ENCODE results near the gene TIGIT. TPM values are rescaled to one million over a fixed set of nuclear protein-coding genes. Genes with fewer than 3 reads are reported as not detected.
A peak's percentile ranks its signal among the peaks of the same experiment; 100 is the strongest.

TIGIT gene
- polyA plus RNA-seq, 1 donor from 2014 or later: 1.1 TPM

- H2AFZ ChIP-seq (ENCODE audit: low read depth, low read length): no peak overlapping the region
- no peaks in the 10 kb centered on the region for H4K20me1 ChIP-seq (ENCODE audit: insufficient read depth)
- no peaks in the 10 kb centered on the region for H3K36me3 ChIP-seq (ENCODE audit: insufficient read depth, low read length)
- H3K27me3 ChIP-seq (ENCODE audit: insufficient read depth, low read depth, low read length): no peaks in the 10 kb centered on the region
- no peaks in the 10 kb centered on the region for H3K9me3 ChIP-seq (ENCODE audit: low read length)
- H3K4me3 ChIP-seq (ENCODE audit: low read length): no peak overlapping the region
- no peaks in the 10 kb centered on the region for H3F3A ChIP-seq (ENCODE audit: insufficient read depth, low read length, poor library complexity, severe bottlenecking)
- H3K4me2 ChIP-seq (ENCODE audit: low read length): no peak overlapping the region
- H3K79me2 ChIP-seq (replicated peaks; ENCODE audit: insufficient read depth, low read length): no peaks in the 10 kb centered on the region
- no peak for TF ChIP-seq REST (IDR thresholded peaks at IDR 0.05; ENCODE audit: borderline replicate concordance)
- peak; percentile 15 for TF ChIP-seq CTCF (IDR thresholded peaks at IDR 0.05; ENCODE audit: poor library complexity, severe bottlenecking)
- no peaks in the 10 kb centered on the region for H3K9me2 ChIP-seq (ENCODE audit: insufficient read depth, low read length)
- H3K27ac ChIP-seq (ENCODE audit: low read length): no peak overlapping the region
- H3K9ac ChIP-seq (ENCODE audit: low read length): no peak overlapping the region
These were observed 2.6 kb upstream of the TIGIT start for GRCh38 chr3:114290911-114291901.

GRCh38 chr3:114294940-114295480 lies 1.2 kb downstream of the TIGIT start:
- H4K20me1 ChIP-seq (ENCODE audit: insufficient read depth): no peaks in the 10 kb centered on the region
- no peaks in the 10 kb centered on the region for H3K27me3 ChIP-seq (ENCODE audit: insufficient read depth, low read depth, low read length)
- no peaks in the 10 kb centered on the region for H3K9me2 ChIP-seq (ENCODE audit: insufficient read depth, low read length)
- no peak overlapping the region for H3K27ac ChIP-seq (ENCODE audit: low read length)
- no peaks in the 10 kb centered on the region for H3F3A ChIP-seq (ENCODE audit: insufficient read depth, low read length, poor library complexity, severe bottlenecking)
- H3K9me3 ChIP-seq (ENCODE audit: low read length): no peaks in the 10 kb centered on the region
- no peak for TF ChIP-seq CTCF (IDR thresholded peaks at IDR 0.05; ENCODE audit: poor library complexity, severe bottlenecking)
- no peak for TF ChIP-seq RAD21 (conservative IDR thresholded peaks at IDR 0.05)
- no peak for TF ChIP-seq EZH2 (IDR thresholded peaks at IDR 0.05; ENCODE audit: borderline replicate concordance, insufficient read depth, low read length, poor library complexity, severe bottlenecking)
- no peak for TF ChIP-seq REST (IDR thresholded peaks at IDR 0.05; ENCODE audit: borderline replicate concordance)
- TF ChIP-seq POLR2AphosphoS5 (IDR thresholded peaks at IDR 0.05): no peak
- TF ChIP-seq MXI1 (conservative IDR thresholded peaks at IDR 0.05; ENCODE audit: poor library complexity, severe bottlenecking): no peak
- TF ChIP-seq SMC3 (conservative IDR thresholded peaks at IDR 0.05; ENCODE audit: poor library complexity): no peak
- no peak for TF ChIP-seq EP300 (conservative IDR thresholded peaks at IDR 0.05; ENCODE audit: poor library complexity, severe bottlenecking)
- TF ChIP-seq TAF1 (IDR thresholded peaks at IDR 0.05; ENCODE audit: low read depth): no peak
- no peak overlapping the region for H3K4me3 ChIP-seq (ENCODE audit: low read length)
- H3K4me2 ChIP-seq (ENCODE audit: low read length): no peak overlapping the region
- no peaks in the 10 kb centered on the region for H3K79me2 ChIP-seq (replicated peaks; ENCODE audit: insufficient read depth, low read length)
- H3K9ac ChIP-seq (ENCODE audit: low read length): no peak overlapping the region
- no peaks in the 10 kb centered on the region for H3K36me3 ChIP-seq (ENCODE audit: insufficient read depth, low read length)
- H2AFZ ChIP-seq (ENCODE audit: low read depth, low read length): no peak overlapping the region

Data from neural cell (in vitro differentiated cells).